GM18951 (cell line): ENCODE data around the gene CACNA1B.
"Not testable (repeated sequence)": the region's sequence is repeated elsewhere in the genome, so short reads cannot be mapped to it uniquely, and the experiment has no call there.

Experiments
- POLR2A ChIP-seq: IDR thresholded peaks from 4 replicates; pipeline ENCODE4 v1.6.1; 2011; ENCODE audit warnings: mild to moderate bottlenecking; ENCODE audit not compliant: insufficient read length, insufficient read depth; ENCODE audit errors: extremely low read depth
- in situ Hi-C: fragments of 300-500 bp; cut with MboI; formaldehyde crosslinking; loops from one replicate; pipeline ENCODE4 v1.12.0; 2022; ENCODE audit warnings: low sequenced_read_pairs, mixed read lengths, inconsistent platforms; ENCODE audit not compliant: unreplicated experiment

CACNA1B gene

GRCh38 chr9:138013273-138013672, 135.7 kb downstream of the CACNA1B start:
- in situ Hi-C loops = no loop called here
- no peak for TF ChIP-seq POLR2A

- in situ Hi-C loops = no loop called here
- no peak for TF ChIP-seq POLR2A
These were observed 136.4 kb downstream of the CACNA1B start for GRCh38 chr9:138013836-138014562.

- no peak for TF ChIP-seq POLR2A
- in situ Hi-C loops = no loop called here
These were observed 137.0 kb downstream of the CACNA1B start for GRCh38 chr9:138014563-138014945.

DNA sequence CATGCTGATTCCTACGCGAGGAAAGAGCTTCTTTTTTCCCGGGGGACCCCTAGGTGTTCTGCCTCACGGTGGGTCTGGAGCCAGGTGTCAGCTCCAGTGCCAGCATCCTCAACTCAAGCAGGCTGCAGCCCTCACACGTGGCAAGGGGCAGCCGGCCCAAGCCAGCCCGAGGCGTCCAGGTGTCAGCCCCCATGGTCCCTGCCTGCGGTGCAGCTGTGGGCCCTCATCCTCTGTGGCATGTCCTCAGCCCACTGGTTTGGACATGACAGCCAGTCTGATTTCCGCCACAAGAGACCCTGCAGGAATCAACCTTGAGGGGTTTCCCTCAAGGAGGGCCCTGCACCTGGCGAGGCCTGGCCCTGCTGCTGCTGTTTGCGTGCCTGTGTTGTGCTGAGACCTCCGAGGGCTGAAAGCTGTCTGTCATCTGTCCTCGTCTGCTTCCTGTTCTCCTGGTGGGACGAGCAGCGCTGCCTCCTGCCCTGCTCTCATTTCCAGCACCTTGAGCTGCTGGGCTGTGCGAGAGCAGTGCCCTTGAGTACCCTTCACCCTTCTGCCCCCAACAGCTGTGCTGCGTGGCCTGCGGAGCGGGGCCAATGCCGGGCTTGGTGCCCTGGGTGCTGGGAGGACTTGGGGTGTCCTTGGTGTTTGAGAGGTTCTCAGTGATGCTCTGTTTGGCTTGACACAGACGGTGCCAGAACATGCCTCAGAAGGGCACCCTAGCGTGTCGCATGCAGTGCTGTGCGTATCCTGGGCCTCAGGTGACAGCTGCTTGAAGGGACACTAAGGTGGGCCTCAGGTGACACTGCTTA, 137.6 kb downstream of the CACNA1B start:
- TF ChIP-seq POLR2A = no peak
- in situ Hi-C loops = no loop called here

GRCh38 chr9:138016406-138017187, 139.0 kb downstream of the CACNA1B start:
- no peak for TF ChIP-seq POLR2A

GRCh38 chr9:138017200-138017599, 139.6 kb downstream of the CACNA1B start:
- in situ Hi-C loops = no loop called here
- no peak for TF ChIP-seq POLR2A

More at GRCh38 chr9:138016406-138017187, 139.0 kb downstream of the CACNA1B start:
- in situ Hi-C loops = no loop called here

DNA sequence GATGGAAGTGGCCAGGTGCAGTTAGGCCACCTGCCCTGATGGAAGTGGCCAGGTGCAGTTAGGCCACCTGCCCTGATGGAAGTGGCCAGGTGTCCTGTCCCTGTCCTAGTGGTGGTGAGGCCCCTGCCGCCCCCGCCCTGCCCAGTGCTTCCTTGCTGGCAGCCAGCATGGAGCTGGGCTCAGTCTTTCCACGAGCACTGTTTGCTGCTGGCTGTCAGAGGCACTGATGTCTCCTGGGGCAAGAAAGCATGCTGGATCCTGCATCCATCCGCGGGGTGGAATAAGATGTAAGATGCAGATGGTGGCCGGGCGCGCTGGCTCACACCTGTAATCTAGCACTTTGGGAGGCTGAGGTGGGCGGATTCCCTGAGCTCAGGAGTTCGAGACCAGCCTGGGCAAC, 141.9 kb downstream of the CACNA1B start:
- in situ Hi-C loops = not testable (repeated sequence)

- in situ Hi-C loops = no loop called here
These were observed 142.7 kb downstream of the CACNA1B start for GRCh38 chr9:138020120-138020794.

DNA sequence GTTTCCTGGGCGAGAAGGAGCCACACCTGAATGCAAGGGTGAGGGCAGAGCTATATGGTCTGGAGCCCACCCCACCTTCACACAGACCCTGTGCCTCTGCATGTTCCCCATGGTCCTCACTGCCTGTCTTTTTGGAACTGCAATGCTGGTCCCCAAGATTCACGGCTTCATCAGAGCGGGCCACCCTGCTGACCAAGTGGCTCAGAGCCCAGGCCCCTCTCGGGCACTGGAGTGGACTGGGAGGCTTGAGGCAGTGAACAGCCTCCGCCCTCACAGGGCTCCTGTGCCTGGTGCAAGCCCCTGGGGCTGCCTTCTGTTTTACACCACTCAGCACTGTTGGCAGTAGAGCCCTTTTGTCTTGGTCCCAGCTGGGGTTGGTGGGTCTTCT, 143.2 kb downstream of the CACNA1B start:
- no peak for TF ChIP-seq POLR2A
- in situ Hi-C loops = no loop called here

More at GRCh38 chr9:138020120-138020794, 142.7 kb downstream of the CACNA1B start:
- no peak for TF ChIP-seq POLR2A

DNA sequence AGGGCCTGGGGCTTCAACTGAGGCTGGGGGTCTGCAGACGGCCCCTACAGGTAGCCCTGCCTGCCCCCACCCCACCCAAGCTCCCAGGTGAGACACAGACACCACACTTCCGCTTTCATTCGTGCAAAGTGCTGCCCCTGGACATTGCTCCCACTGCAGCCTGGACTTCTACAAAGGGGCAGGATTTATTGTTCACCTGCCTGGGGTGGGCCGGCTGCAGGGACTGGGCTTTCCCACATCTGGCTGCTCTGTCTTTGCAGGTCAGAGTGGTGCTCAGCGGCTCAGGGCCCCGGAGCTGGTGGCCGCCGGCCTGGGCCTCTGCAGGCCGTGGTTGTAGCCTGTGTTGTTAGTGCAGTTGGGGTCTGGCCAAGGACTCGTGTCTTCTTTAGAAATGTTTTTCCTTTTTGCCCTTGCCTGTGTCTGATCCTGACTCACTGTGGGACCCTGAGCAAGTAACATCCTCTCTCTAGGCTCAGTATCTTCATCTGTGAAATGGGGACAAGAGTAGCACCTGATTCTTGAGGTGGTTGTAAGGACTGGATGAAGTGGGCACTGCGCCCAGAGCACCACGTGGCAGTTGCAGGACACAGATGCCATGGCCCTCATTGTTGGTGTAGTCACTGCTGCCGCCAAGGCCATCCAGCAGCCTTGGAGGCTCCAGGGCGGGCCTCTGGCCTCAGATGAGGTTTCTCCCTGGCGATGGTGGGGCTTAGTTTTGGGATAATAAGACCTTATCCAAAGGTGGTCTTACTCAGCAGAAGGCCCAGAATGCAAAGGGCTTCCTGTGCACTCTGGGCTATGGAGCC, 143.9 kb downstream of the CACNA1B start:
- no peak for TF ChIP-seq POLR2A
- in situ Hi-C loops = no loop called here

DNA sequence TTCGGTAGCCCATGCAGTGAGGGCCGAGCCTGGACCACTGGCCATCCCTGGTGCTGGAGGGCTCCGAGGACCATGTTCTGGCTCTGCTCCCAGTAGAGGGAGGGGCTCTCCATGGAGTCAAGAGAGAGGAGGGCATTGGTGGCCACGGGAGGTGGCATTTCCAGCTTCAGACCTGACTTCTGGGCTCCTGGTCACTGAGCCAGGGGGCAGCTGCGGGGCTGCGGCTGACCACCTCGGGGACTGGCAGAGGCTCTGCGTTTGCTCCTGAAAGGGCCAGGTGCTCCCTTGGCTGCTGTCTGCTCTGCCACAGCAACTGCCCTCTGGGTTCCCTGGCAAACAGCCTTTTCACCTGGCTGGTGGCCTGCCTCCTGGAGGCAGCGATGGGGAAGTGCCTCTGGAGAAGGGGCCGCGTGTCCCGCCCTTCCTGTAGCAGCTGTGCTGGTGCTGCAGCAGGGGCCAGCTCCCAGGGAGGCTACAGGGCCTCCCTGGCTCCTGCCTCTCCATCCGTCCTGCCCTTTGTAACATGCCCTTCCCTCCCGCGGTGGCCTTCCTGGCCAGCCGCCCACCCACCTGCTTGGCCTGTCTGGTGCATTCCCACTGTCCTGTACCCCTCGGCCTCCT, 144.6 kb downstream of the CACNA1B start:
- in situ Hi-C loops = no loop called here
- TF ChIP-seq POLR2A = no peak
